Uterus (tissue), 2 donors: ENCODE data around the gene PROB1.

ENCODE experiments used
- CTCF ChIP-seq, 4 experiments: fragments of 200-600 bp in 2 of 4; fragments of 450-650 bp in 2 of 4; sonication (generic) in 2 of 4; IDR thresholded peaks; one replicate each; pipeline ENCODE4 v1.5.1; 2016 to 2019; ENCODE audit warnings: antibody characterized with exemption in 4 of 4, mild to moderate bottlenecking in 2 of 4, moderate library complexity in 1 of 4
- POLR2A ChIP-seq, 2 donors: fragments of 450-650 bp; IDR thresholded peaks; one replicate each; pipeline ENCODE4 v1.6.1; 2016; ENCODE audit warnings: antibody characterized with exemption in 2 of 2, mild to moderate bottlenecking in 1 of 2, moderate library complexity in 1 of 2

- TF ChIP-seq CTCF (IDR thresholded peaks at IDR 0.05) (no peak), POLR2A (IDR thresholded peaks at IDR 0.05) (no peak)
Observed at GRCh38 chr5:139397921-139398320, 3.0 kb upstream of the PROB1 start.
